ENCODE data around the gene BHMT2. TPM values are rescaled to one million over a fixed set of nuclear protein-coding genes. Genes with fewer than 3 reads are reported as not detected.

BHMT2 gene
- total RNA-seq: 3.9 TPM
- long read RNA-seq, transcript BHMT2-201 (8 exons, 2,050 nt): major isoform, 5 of 6 reads
- long read RNA-seq, partial matches to known transcripts: 0 of 6 reads
- long read RNA-seq, other reads (novel, unspliced or antisense): 1 of 6 reads

DNA sequence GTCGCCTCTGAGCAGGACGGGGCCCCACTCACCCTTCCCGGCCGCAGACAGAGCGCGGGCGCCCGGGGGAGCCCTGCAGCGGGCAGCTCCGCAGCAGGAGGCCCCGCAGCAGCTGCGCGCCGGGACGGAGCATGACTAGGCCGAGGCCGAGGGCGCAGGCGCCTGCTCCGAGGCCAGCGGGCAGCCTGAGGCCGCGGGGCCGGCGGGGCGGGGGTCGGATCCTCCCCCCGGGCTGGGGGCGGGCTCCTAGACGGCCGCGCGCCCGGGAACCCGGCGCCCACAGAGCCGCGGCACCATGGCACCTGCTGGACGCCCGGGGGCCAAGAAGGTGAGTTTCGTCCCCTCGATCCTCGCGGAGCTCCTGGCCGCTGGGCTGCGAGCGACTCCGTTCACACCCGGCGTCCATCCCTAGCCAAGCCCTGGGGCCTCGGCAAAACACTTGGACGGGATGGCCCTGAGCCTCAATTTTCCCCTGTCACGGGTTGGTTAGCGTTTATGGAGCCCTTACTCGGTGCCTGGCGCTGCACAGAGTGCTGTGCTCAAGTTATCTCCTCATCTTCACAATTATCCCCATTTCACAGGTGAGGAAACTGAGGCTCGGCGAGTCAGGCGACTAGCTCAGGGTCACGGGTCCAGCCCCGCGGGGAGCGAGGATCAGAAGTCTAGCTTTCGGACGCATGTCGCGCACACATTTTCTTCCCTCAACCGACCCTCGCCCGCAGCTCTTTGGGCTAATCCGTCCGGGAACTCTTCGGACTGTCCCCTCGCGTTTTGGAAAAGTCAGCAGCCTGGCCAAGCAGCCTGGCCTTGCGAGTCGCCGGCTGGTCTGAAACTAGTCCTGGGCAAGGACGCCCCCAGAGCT lies at the start of gene BHMT2, which contains the start of gene DMGDH:
Gene BHMT2, plus strand, starts transcription at position 280 of the 862 bp plus-strand sequence. Its CDS starts 16 bp downstream, at position 296.
Gene DMGDH, minus strand, starts transcription at position 187 of the 862 bp plus-strand sequence. Its CDS starts 54 bp downstream, at position 133.
- DNase-seq (no peak), ATAC-seq (peak; percentile 48 to 69)
- TF ChIP-seq, protein P1, sequence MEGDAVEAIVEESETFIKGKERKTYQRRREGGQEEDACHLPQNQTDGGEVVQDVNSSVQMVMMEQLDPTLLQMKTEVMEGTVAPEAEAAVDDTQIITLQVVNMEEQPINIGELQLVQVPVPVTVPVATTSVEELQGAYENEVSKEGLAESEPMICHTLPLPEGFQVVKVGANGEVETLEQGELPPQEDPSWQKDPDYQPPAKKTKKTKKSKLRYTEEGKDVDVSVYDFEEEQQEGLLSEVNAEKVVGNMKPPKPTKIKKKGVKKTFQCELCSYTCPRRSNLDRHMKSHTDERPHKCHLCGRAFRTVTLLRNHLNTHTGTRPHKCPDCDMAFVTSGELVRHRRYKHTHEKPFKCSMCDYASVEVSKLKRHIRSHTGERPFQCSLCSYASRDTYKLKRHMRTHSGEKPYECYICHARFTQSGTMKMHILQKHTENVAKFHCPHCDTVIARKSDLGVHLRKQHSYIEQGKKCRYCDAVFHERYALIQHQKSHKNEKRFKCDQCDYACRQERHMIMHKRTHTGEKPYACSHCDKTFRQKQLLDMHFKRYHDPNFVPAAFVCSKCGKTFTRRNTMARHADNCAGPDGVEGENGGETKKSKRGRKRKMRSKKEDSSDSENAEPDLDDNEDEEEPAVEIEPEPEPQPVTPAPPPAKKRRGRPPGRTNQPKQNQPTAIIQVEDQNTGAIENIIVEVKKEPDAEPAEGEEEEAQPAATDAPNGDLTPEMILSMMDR (IDR thresholded peaks at IDR 0.05): no peak
- H3K27me3 ChIP-seq (ENCODE audit: low read depth): peaks cover 12% of the 10 kb centered on the region
- no peaks in the 10 kb centered on the region for H3K4me1 ChIP-seq
- intact Hi-C loops (cut with DNase I): no loop called here
- H3K9me3 ChIP-seq: peaks cover 5% of the 10 kb centered on the region
- H3K27ac ChIP-seq: no peak within 1 kb of the TSS
- peak within 1 kb of the TSS; percentile 44 for H3K4me3 ChIP-seq
- no peaks in the 10 kb centered on the region for H3K36me3 ChIP-seq

GRCh38 chr5:79020861-79021561 lies 48.6 kb upstream of the BHMT2 start:
- no peaks in the 10 kb centered on the region for H3K9me3 ChIP-seq
- H3K27me3 ChIP-seq (ENCODE audit: low read depth): peaks cover 5% of the 10 kb centered on the region
- TF ChIP-seq, protein P1 (IDR thresholded peaks at IDR 0.05): peak; percentile 73
- peaks cover 9% of the 10 kb centered on the region for H3K4me1 ChIP-seq
- H3K36me3 ChIP-seq: no peaks in the 10 kb centered on the region
- intact Hi-C loops (cut with DNase I): no loop called here
- H3K27ac ChIP-seq: no peak overlapping the region
- no peak overlapping the region for H3K4me3 ChIP-seq
- DNase-seq (peak; percentile 47), ATAC-seq (peak; percentile 80 to 89)

GRCh38 chr5:79021753-79022152 lies 47.8 kb upstream of the BHMT2 start:
- no peak for DNase-seq
- intact Hi-C loops (cut with DNase I): no loop called here

GRCh38 chr5:79022771-79023170 lies 46.8 kb upstream of the BHMT2 start:
- intact Hi-C loops (cut with DNase I): no loop called here
- Histone ChIP-seq H3K4me3 (no peak overlapping the region), H3K27ac (no peak overlapping the region), H3K27me3 (ENCODE audit: low read depth) (peaks cover 5% of the 10 kb centered on the region), H3K4me1 (peaks cover 9% of the 10 kb centered on the region), H3K36me3 (no peaks in the 10 kb centered on the region), H3K9me3 (no peaks in the 10 kb centered on the region)
- DNase-seq: no peak
- TF ChIP-seq, protein P1 (IDR thresholded peaks at IDR 0.05): no peak
- no peak for ATAC-seq

More at GRCh38 chr5:79021753-79022152, 47.8 kb upstream of the BHMT2 start:
- Histone ChIP-seq H3K27ac (no peak overlapping the region), H3K4me1 (peaks cover 9% of the 10 kb centered on the region), H3K9me3 (no peaks in the 10 kb centered on the region), H3K4me3 (no peak overlapping the region), H3K36me3 (no peaks in the 10 kb centered on the region), H3K27me3 (ENCODE audit: low read depth) (peaks cover 5% of the 10 kb centered on the region)
- no peak for ATAC-seq
- TF ChIP-seq, protein P1 (IDR thresholded peaks at IDR 0.05): no peak

GRCh38 chr5:79023348-79023747 lies 46.2 kb upstream of the BHMT2 start:
- Histone ChIP-seq H3K4me3 (no peak overlapping the region), H3K27me3 (ENCODE audit: low read depth) (peaks cover 5% of the 10 kb centered on the region), H3K4me1 (peaks cover 9% of the 10 kb centered on the region), H3K27ac (no peak overlapping the region), H3K9me3 (no peaks in the 10 kb centered on the region), H3K36me3 (no peaks in the 10 kb centered on the region)
- ATAC-seq (no peak), DNase-seq (no peak)
- TF ChIP-seq, protein P1 (IDR thresholded peaks at IDR 0.05): no peak
- intact Hi-C loops (cut with DNase I): no loop called here

Data from lower lobe of right lung (tissue), 2 donors.